ENCODE data around the gene IPPK.

The IPPK gene, protein sequence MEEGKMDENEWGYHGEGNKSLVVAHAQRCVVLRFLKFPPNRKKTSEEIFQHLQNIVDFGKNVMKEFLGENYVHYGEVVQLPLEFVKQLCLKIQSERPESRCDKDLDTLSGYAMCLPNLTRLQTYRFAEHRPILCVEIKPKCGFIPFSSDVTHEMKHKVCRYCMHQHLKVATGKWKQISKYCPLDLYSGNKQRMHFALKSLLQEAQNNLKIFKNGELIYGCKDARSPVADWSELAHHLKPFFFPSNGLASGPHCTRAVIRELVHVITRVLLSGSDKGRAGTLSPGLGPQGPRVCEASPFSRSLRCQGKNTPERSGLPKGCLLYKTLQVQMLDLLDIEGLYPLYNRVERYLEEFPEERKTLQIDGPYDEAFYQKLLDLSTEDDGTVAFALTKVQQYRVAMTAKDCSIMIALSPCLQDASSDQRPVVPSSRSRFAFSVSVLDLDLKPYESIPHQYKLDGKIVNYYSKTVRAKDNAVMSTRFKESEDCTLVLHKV

DNA sequence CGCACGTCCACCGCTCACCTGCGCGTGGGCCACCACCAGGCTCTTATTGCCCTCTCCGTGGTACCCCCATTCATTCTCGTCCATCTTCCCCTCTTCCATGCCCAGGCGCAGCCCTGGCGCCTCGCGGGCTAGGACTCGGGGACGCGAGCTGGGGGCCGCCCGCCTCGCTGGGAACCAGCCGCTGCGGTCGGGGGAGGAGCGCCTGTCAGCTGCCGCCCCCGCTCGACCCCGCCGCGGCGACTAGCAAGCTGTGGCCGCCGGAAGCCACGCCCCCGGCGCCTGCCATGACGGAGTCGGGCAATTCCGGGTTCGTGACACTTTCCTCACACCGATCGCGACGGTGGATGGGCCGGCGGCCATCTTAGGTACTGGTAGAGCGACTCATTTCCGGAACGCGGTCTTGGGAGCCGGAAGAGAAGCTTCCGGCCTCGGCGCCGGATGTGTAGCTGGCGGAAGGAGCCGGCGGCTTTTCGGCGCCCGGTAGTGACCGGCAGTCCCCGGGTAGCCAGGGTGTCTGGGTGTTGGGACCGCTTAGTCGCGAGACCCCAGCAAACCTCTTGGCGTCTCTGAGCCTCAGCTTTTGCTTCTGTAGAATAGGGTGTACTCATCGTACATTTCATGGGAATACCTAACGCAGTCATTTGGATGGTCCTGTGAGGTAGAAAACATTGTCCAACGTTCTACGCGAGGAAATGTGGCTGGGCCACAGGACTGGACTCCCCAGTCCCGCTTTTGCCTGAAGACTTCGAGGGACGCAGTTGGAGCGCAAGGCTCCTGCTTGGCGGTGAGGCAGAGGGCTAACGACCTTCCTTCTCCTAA lies at the start of gene IPPK:
Gene IPPK (minus strand): TSS at position 242 of the 819 bp plus-strand sequence. CDS start 143 bp downstream, at position 99.
- H3K4me3 ChIP-seq (ENCODE audit: low read depth, low read length), result peak within 1 kb of the TSS; percentile 97

DNA sequence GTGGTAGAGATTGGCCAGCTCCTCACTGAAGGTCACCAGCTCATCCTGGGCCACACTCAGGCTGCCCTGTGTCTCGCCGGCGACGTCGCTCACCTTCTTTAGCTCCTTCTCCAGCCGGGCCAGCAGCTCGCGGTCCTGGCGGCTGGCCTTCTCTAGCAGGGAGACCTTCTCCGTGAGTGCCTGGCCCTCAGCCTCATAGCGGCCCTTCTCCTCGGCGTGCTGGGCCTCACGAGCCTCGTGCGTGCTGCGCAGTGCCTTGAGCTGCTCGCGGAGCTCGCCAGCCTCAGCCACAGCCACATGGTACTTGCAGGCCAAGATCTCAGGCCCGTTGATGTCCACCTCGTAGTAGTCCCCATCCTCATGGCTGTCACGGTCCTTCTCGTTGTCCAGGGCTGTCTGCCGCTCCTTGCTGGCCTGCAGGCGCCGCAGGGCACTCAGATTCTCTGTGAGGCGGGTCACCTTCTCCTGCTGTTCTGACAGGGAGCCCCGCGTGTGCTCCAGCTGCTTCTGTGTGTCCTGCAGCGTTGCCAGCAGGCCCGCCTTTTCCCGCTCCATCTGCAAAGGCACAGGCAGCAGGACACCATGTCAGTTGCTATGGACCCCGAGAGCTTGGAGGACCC lies 49.2 kb upstream of the IPPK start:
- H3K4me3 ChIP-seq (ENCODE audit: low read depth, low read length), result no peak overlapping the region

DNA sequence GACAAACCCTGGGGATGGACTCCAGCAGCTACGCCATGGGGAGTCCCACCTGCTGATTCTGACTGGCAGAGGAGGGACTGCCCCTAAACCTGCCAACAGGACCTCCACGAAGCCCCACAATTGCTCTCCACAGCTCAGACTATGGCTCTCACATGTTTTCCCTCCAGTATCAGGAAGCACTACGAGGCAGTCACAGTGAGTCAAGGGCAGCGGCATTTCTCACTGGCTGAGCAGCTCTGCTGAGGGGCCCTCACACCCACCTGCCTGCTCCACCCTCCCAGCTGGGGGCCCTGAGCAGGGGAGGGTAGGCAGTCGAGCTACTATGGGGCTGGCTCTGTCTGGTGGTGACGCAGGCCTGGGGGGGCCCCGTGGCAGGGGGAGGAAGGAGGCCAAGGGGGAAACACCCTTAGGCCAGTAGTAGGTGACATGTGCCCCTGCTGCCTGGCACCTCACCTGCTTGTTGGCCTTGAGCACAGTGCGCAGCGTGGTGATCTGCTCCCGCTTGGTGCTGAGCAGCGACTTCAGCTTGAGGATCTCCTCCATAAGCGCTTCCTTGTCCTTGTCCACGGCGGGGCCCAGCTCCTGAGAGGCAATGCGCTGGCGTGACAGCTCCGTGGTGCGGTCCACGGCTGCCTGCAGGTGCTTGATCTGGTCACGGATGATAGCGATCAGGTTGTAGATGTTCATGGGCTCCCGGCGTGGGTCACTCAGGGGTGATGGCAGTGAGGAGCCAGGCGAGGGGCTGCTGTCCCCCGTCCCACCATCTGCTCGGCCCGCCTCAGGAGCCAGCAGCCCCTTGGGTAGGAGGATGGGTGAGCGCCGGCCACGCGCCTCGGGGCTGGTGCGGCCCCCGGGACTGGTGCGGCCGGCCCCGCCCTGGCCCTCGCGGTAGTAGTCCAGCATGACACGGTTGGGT lies 48.4 kb upstream of the IPPK start:
- H3K4me3 ChIP-seq (ENCODE audit: low read depth, low read length), result no peak overlapping the region

DNA sequence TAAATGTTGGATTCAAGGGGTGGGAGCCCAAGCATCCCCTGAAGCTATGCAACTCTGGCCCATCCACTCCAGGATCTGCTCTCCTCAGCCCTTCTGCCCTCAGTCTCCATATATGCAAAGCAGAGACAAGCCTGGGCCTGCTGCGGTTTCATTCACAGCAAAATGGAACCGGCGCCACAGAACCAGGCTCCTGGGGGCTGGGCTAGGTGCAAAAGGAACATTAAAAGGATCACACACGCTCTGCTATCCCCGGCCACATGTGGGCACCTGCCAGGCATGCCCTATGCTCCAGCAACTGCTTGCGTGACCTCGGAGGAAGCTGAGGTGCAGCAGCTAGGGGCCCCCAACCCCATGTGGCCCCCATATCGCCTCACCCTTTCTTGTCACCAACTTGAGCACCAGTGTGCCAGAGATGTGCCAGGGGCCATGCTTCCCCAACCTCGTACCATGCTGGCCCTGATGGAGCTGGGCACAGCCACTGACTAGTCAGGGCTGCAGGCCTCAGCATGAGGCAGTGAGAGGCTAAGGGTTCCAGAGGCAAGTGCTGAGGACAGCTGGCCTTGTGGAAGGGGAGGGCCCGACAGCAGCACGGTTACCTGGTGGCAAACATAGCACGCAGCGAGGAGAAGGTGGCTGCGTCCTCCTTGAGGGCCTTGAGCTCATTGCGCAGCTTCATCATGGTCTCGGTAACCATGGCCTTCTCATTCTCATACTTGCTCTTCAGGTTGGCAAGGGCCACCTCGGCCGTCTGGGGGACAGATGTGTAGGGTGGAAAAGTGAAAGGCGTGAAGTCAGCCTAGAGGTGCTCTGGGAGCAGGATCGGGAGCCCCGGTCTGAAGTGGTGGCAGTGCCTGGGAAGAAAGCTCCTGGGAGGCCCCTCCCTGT lies 47.5 kb upstream of the IPPK start:
- H3K4me3 ChIP-seq (ENCODE audit: low read depth, low read length), result no peak overlapping the region

DNA sequence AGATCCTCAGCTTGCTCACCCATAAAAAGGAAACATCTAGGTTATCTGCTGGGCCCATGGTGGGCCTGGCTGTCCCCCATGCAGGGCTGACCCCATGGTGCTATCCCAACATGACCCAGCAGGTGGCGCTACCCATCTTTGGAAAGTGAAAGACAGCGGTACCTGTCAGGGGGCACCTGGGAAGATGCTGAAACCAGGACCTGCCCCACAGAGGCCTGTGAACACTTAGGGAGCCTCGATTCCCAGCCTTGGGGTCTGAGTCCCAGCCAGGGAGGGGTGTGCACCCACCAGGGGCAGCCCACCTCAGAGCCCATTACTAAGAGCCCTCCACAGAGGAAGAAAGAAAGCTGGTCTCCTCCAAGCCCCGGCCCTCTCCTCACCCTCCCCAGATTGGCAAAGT lies 46.6 kb upstream of the IPPK start:
- no peak overlapping the region for H3K4me3 ChIP-seq (ENCODE audit: low read depth, low read length)

DNA sequence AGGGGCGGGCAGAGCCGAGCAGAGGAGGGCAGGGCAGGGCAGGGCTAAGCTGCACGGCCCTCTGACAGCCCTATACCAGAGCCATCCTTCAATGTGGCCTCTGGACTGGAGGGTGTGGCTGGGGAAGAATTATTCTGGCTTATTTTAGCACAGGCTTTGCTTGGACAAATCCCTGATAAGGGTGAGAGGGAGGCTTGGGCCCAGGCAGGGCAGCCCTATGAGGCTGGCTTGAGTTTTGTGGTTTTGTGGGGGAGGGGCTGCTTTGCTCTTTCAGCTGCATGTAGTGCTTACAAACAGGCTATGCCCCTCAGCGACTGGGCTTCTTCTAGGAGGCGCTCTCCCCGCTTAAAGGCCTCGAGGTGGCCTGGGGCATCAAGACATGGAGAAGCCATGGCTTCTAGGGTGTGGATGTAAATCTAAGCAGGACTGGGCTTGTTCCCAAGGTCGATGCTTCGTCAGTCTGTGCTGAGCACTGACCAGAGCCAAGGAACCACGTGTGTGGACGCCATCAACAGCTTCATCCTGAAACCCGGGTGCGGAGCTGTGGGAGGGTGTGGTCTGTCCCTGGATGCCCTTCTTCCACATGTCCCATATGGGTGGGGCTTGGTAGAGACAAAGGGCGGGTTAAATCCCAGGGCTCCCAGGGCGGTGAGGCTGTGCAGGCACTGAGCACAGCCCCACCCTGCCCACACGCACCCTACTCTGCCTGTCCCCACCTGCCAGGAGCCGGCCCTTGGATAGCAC lies 45.7 kb upstream of the IPPK start:
- H3K4me3 ChIP-seq (ENCODE audit: low read depth, low read length), result no peak overlapping the region

DNA sequence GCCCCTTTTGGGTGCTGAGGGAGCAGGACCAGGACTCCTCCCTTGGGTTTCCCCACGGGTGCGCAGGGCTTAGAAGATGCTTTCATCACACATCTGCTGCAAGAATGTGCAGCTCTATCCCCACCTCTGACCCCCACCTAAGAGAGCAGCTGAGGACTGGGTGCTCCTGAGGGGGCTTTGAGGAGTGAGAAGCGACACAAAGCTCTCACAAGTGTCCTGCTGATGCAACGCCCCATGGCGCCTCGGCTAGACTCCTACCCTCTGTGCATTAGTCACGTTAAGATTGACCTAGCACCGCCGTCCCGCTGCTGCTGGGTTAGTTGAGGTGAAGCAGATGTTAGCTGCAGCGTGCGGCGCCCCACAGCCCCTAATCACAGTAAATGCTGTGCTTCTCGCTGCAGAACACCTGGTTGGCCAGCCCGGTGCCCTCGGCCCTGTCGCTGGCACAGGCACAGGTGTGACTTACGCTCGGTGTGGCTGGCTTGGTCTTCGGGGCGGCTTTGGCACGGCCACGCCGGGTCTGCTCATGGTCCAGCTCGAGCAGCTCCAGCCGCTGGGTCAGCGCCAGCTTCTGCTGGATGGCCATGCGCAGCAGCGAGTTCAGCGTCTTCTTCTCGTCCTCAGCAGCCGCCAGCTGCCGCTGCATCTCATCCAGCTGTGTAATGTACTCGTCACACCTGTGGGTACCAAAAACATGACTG lies 45.0 kb upstream of the IPPK start:
- H3K4me3 ChIP-seq (ENCODE audit: low read depth, low read length), result no peak overlapping the region

DNA sequence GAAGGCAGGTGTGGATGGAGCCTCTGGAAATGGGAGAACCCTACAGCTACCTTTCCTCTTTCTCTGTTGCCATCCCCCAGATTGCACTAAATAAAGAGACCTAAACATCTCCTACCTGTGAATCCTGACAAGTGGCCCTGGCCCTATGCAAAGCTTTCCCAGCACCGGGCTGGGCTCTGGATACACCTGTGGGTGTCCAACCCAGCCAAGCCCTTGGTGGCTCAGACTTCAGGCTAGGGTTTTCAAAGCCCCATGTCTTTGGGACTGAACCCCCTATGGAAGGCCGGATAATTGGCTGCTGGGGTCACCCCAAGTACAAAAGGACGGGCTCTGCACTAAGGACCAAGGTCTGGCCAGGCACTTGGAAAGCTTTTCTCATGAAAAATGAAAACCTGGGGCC lies 44.1 kb upstream of the IPPK start:
- H3K4me3 ChIP-seq (ENCODE audit: low read depth, low read length), result no peak overlapping the region

DNA sequence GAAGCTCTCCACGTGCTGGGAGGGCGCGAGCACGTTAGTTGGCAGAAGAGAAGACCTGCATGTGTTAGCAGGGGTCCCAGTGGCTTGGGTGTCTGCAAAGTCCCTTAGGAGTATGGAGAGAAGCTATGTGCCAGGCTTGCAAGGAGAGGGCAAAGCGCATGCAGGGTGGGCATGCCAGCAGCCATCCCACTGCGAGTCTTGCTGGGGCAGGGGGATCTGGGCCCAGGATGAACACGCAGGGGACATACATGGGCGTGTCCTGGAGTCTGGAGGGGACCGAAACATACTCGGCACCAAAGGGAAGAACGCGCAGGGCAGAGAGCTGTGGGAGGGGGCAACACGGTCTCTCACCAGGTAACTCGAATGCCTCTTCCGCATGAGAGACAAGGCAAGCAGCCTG lies 43.6 kb upstream of the IPPK start:
- H3K4me3 ChIP-seq (ENCODE audit: low read depth, low read length), result no peak overlapping the region

DNA sequence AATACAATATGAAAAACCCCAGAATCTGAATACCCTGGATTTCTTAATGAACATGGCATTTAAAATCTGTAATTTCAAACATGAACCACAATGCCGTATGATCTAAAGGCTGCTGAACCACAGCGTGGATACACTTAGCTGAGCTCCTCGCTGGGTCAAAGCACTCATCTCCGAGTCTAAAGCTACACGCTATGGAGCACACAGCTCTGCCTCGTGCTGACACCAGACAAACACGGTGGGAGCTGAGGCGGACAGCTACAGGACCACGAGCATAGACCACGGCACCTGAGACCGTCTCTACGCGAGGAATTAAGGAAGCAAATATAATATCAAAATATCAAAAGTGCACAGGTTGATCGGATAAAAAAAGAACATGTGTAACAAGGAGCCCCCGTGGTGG lies 42.8 kb upstream of the IPPK start:
- no peak overlapping the region for H3K4me3 ChIP-seq (ENCODE audit: low read depth, low read length)

DNA sequence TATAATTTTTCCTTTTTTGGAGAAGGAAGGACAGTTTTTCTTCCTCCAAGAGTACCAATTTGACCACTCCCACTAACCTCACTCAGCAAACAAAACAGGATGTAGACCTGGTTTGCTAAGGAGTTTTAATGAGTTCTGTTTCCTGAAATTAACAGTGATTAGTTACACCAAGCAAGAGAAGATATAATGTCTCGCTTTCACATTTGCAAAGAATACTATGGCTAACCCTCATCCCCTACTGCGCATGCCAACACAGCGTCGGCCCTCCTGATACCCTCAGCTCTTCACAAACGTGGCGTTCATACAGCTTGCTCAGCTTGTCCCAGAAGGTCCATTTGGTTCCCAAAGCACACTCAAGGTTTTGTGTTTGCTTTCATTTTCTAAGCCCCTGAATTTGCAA lies 41.9 kb upstream of the IPPK start:
- H3K4me3 ChIP-seq (ENCODE audit: low read depth, low read length), result no peak overlapping the region

DNA sequence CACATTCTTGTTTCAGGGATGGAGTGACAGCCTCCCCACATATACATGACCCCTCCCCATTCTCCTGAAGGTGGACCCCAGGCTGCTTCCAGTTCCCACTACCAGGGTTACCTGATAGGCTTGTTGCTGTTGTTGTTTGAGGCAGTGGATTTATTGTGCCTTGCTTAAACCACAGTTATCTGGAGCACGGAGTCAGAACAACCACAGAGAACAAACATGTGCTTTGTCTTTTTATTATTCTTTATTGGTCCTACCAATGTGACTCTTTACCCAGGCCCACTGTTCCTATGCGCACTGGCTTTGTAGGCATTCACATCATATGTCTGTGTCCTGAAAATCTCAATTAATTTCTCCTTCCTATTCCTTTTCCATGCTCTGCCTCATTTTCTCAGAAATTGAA lies 41.2 kb upstream of the IPPK start:
- H3K4me3 ChIP-seq (ENCODE audit: low read depth, low read length), result no peak overlapping the region

DNA sequence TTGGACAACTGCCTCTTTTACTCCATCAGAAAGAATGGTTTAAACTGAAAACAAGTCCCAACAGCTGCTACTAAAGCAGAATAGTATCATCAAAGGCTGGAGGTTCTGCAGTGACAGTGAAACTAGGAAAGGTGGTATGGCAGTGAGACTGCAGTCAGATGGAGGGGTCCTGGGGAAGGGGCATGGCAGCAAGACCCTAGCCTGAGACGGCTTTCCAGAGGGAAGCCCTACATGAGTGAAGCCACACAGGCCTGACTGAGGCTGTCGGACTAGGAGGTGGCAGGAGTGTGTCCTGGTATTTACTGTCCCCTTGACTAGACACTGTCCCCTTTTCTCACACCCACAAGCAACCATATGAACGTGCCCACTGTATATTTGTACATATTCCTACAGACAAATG lies 40.4 kb upstream of the IPPK start:
- no peak overlapping the region for H3K4me3 ChIP-seq (ENCODE audit: low read depth, low read length)

DNA sequence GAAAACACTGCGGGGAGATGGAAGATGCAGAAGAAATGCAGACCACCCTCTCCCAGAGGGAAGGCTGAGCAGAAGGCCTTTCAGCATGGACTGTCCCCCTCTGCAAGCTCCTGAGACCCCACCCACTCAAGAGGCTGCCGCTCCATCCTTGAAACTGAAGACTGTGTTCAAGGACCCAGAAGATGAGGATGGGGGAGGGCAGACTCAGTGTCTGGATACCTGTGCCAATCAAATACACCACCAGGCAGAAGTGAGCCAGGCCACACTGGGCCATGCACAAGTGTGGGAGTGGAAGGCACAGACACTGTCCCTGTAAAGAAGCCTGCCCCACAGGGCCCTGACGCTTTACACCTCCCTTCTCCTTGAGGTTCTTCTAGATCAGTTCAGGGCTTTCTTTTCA lies 40.0 kb upstream of the IPPK start:
- no peak overlapping the region for H3K4me3 ChIP-seq (ENCODE audit: low read depth, low read length)

DNA sequence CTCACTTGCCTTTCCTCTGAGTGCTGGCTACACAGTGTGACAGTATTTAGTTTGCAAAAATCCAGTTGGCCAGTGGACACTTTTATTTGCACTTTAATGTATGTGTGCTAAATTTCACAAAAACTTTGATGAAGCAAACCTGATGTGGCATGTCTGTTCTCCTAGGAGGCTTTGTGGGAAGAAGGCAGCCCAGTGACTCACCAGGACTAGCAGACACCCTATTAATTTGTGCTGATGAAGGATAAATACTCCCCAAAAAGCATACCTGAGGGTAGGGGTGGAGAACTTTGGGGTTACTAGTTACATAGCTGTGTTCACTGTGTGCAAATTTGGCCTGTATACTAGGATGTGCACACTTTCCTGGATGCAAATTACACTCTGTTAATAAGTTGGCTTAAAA lies 39.3 kb upstream of the IPPK start:
- H3K4me3 ChIP-seq (ENCODE audit: low read depth, low read length), result no peak overlapping the region

DNA sequence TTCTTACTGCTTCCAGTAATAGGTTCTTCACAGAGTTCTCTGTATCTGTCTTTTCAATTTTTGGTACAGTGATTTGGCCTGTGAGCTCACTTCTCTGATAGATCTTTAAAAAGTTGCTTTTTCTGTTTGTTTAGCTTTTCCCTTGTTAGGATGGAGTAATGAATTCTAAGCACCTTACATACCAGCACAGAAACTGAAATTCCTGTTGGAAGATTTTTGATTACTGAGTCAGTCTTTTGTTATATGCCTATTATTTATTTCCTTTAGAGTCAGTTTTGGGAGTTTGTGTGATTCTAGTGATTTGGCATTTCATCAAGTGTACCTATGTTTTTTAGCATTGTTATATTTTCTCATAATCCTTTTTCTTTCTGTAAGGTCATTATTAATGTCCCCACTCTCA lies 37.6 kb upstream of the IPPK start:
- no peak overlapping the region for H3K4me3 ChIP-seq (ENCODE audit: low read depth, low read length)

DNA sequence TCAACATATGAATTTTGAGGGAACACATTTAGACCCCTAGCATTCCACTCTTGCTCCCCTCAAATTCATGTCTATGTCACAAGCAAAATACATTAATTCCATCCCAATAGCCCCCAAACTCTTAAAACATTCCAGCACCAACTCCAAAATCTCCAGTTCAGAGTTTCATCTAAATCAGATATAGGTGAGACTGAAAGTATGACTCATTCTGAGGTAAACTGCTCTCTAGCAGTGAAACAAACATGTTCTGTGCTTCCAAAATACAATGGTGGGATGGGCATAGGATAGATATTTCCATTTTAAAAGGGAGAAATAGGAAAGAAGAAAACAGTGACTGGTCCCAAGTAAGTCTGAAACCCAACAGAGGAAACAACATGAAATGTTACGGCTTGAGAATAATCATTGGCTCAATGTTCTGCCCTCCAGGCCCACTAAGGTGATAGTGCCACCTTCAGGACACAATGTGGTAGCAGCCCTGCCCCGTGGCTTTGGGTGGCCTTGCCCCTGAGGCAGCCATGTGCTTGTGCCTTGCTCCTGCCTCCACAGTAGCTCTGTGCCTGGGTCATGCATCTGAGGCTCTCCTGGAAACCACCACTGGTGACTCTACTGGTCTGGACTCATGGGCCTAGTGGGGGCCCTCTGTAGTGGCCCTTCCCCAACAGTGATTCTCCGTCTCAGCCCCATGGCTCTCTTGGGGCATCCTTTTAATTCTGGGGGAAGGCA lies 36.4 kb upstream of the IPPK start:
- H3K4me3 ChIP-seq (ENCODE audit: low read depth, low read length), result no peak overlapping the region

DNA sequence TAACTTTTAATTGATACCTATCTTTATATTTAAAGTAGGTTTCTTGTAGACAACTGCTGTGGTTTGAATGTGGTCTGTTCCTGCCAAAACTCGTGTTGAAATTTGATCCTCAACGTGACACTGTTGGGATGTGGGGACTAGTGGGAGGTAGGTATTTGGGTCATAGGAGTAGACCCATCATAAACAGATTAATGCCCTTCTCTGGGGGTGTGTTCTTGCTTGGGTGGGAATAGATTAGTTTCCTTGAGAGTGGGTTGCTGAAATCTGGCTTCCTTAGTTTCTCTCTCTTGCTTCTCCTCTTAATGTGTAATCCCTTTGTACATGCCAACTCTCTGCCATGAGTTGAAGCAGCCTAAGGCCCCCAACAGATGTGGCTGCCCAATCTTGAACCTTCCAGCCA lies 34.6 kb upstream of the IPPK start:
- H3K4me3 ChIP-seq (ENCODE audit: low read depth, low read length), result no peak overlapping the region

Measured in iPS-11a (cell line).